CD4-positive, alpha-beta T cell (primary cell): ENCODE data around the gene NUFIP1. TPM values are rescaled to one million over a fixed set of nuclear protein-coding genes. Genes with fewer than 3 reads are reported as not detected.

Source experiments
- ATAC-seq: fragments of 200-7000 bp; cut with Tn5 transposase; one replicate; pipeline ENCODE4 v1.10.0; 2022; ENCODE audit warnings: mild to moderate bottlenecking; ENCODE audit not compliant: poor library complexity
- CTCF ChIA-PET: fragments of 350-600 bp; sonication (Branson Sonifier 250); formaldehyde crosslinking; loops from one replicate; lab custom pipeline; 2021; ENCODE audit warnings: antibody characterized with exemption, inconsistent platforms; lab: Charles Lee
- POLR2A ChIA-PET: fragments of 350-600 bp; sonication (Branson Sonifier 250); formaldehyde crosslinking; loops from one replicate; lab custom pipeline; 2021; ENCODE audit warnings: antibody characterized with exemption, inconsistent platforms; lab: Charles Lee
- DNase-seq, 14 experiments: peaks; one replicate each; pipeline ENCODE4 v3.0.0-alpha.2; 2013 to 2020; ENCODE audit warnings: mixed read lengths in 2 of 14
- H3K27ac ChIP-seq, 2 donors: one replicate each; pipeline versions ENCODE4 v1.5.1 to v1.7.0; 2013; ENCODE audit warnings: low read length in 2 of 2, low read depth in 1 of 2, mild to moderate bottlenecking in 1 of 2
- H3K27me3 ChIP-seq, 2 experiments: 1 replicate in 1 of 2; 2 replicates in 1 of 2; pipeline versions ENCODE4 v1.6.1 to v1.7.0; 2013; ENCODE audit warnings: low read length in 2 of 2, control low read depth in 1 of 2, mild to moderate bottlenecking in 1 of 2, moderate library complexity in 1 of 2; ENCODE audit not compliant: insufficient read depth in 2 of 2, control insufficient read depth in 1 of 2
- H3K36me3 ChIP-seq: one replicate; pipeline ENCODE4 v1.6.1; 2013; ENCODE audit warnings: low read length, control low read depth; ENCODE audit not compliant: insufficient read depth
- H3K4me1 ChIP-seq: one replicate; pipeline ENCODE4 v1.6.1; 2013; ENCODE audit warnings: low read length, control low read depth; ENCODE audit not compliant: insufficient read depth
- H3K4me3 ChIP-seq: one replicate; pipeline ENCODE4 v1.5.1; 2013; ENCODE audit warnings: mild to moderate bottlenecking, low read length, moderate library complexity
- H3K9me3 ChIP-seq, 2 experiments: 1 replicate in 1 of 2; 2 replicates in 1 of 2; pipeline versions ENCODE4 v1.6.1 to v1.7.0; 2013; ENCODE audit warnings: low read length in 2 of 2, mild to moderate bottlenecking in 2 of 2, control low read depth in 1 of 2, moderate library complexity in 1 of 2; ENCODE audit not compliant: control insufficient read depth in 1 of 2, insufficient read depth in 1 of 2
- H3K27ac Mint-ChIP-seq: one replicate; pipeline ENCODE4 v1.8.0; 2020; ENCODE audit warnings: mixed read lengths
- H3K27me3 Mint-ChIP-seq: one replicate; pipeline ENCODE4 v1.8.0; 2021; ENCODE audit warnings: mixed read lengths
- H3K36me3 Mint-ChIP-seq: one replicate; pipeline ENCODE4 v1.8.0; 2021; ENCODE audit warnings: low read depth, mixed read lengths
- H3K4me1 Mint-ChIP-seq: one replicate; pipeline ENCODE4 v1.8.0; 2021; ENCODE audit warnings: low read depth, mixed read lengths
- H3K4me3 Mint-ChIP-seq: one replicate; pipeline ENCODE4 v1.8.0; 2020; ENCODE audit warnings: mild to moderate bottlenecking, mixed read lengths
- H3K9me3 Mint-ChIP-seq: one replicate; pipeline ENCODE4 v1.8.0; 2020; ENCODE audit warnings: mixed read lengths
- intact Hi-C, 2 experiments: fragments of 100-400 bp; cut with DNase I in 1 of 2; cut with micrococcal nuclease in 1 of 2; formaldehyde crosslinking; loops; one replicate each; pipeline versions ENCODE4 v1.15.1 to v1.9.0; 2023 to 2025; cut with DNase I, micrococcal nuclease
- total RNA-seq, 174 experiments: library from RNA in 2 of 174; stranded (reverse) in 2 of 174; gene quantifications; one replicate each; pipeline ENCODE4 v1.2.3 and lab custom pipeline; 2021 to 2026
- TF ChIP-seq, protein P1 (sequence below): fragments of 200-600 bp; IDR thresholded peaks from one replicate; pipeline ENCODE4 v1.8.0; 2022; ENCODE audit warnings: antibody characterized with exemption, mild to moderate bottlenecking

The NUFIP1 gene
- total RNA-seq, 2 experiments from 2014 or later, result 4.3 to 4.4 TPM

DNA sequence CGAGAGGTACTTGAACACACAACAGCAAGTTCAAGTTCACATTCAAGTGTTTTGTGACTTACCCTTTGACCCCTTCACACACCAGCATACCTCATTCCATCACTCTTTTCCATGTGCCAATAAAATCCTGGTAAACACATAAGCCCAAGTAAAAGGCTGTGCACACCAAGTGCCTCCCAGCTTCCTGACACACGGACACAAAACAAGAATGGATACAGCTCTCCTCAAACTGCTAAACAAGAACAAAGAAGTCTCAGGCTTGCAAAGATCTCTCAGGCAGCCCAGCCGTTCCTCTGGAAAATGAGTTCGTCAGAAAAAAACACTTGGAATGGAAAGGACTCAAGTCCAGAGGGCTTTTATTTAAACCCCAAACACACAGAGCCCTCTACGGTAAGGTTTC lies 83.7 kb downstream of the NUFIP1 start:
- ChIA-PET POLR2A (no interaction called here), CTCF (no interaction called here)
- Histone ChIP-seq H3K27ac (no peak overlapping the region), H3K4me3 (no peak overlapping the region), H3K36me3 (no peaks in the 10 kb centered on the region), H3K9me3 (peaks cover 0 to 1% of the 10 kb centered on the region in 2 experiments), H3K27me3 (no peaks in the 10 kb centered on the region), H3K4me1 (no peaks in the 10 kb centered on the region)
- Mint-ChIP-seq H3K4me1 (no peaks in the 10 kb centered on the region), H3K9me3 (no peaks in the 10 kb centered on the region), H3K36me3 (no peaks in the 10 kb centered on the region), H3K27me3 (peaks cover 4% of the 10 kb centered on the region), H3K27ac (no peak overlapping the region), H3K4me3 (no peak overlapping the region)
- DNase-seq, result no peak
- intact Hi-C loops, result no loop called here
- ATAC-seq, result no peak
- TF ChIP-seq, protein P1, sequence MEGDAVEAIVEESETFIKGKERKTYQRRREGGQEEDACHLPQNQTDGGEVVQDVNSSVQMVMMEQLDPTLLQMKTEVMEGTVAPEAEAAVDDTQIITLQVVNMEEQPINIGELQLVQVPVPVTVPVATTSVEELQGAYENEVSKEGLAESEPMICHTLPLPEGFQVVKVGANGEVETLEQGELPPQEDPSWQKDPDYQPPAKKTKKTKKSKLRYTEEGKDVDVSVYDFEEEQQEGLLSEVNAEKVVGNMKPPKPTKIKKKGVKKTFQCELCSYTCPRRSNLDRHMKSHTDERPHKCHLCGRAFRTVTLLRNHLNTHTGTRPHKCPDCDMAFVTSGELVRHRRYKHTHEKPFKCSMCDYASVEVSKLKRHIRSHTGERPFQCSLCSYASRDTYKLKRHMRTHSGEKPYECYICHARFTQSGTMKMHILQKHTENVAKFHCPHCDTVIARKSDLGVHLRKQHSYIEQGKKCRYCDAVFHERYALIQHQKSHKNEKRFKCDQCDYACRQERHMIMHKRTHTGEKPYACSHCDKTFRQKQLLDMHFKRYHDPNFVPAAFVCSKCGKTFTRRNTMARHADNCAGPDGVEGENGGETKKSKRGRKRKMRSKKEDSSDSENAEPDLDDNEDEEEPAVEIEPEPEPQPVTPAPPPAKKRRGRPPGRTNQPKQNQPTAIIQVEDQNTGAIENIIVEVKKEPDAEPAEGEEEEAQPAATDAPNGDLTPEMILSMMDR, result no peak

GRCh38 chr13:44904967-44905366 lies 84.3 kb downstream of the NUFIP1 start:
- Mint-ChIP-seq H3K27ac (no peak overlapping the region), H3K4me1 (no peaks in the 10 kb centered on the region), H3K27me3 (peaks cover 4% of the 10 kb centered on the region), H3K36me3 (no peaks in the 10 kb centered on the region), H3K4me3 (no peak overlapping the region), H3K9me3 (no peaks in the 10 kb centered on the region)
- no peak for ATAC-seq
- ChIA-PET CTCF (no interaction called here), POLR2A (no interaction called here)
- Histone ChIP-seq H3K27ac (no peak overlapping the region), H3K4me1 (no peaks in the 10 kb centered on the region), H3K36me3 (no peaks in the 10 kb centered on the region), H3K9me3 (no peaks in the 10 kb centered on the region), H3K27me3 (no peaks in the 10 kb centered on the region), H3K4me3 (no peak overlapping the region)
- no peak for DNase-seq
- intact Hi-C loops, result no loop called here
- TF ChIP-seq, protein P1, result no peak

GRCh38 chr13:44903574-44903985 lies 85.7 kb downstream of the NUFIP1 start:
- ATAC-seq (no peak), DNase-seq (no peak)
- Histone ChIP-seq H3K36me3 (no peaks in the 10 kb centered on the region), H3K27me3 (no peaks in the 10 kb centered on the region), H3K4me3 (no peak overlapping the region), H3K4me1 (no peaks in the 10 kb centered on the region), H3K9me3 (no peaks in the 10 kb centered on the region), H3K27ac (no peak overlapping the region)
- intact Hi-C loops, result no loop called here
- CTCF ChIA-PET, result no interaction called here
- H3K27me3 Mint-ChIP-seq, result peaks cover 14% of the 10 kb centered on the region
- no peaks in the 10 kb centered on the region for H3K36me3 Mint-ChIP-seq
- no peak overlapping the region for H3K27ac Mint-ChIP-seq
- H3K4me1 Mint-ChIP-seq, result no peaks in the 10 kb centered on the region
- no peak overlapping the region for H3K4me3 Mint-ChIP-seq
- no peaks in the 10 kb centered on the region for H3K9me3 Mint-ChIP-seq
- TF ChIP-seq, protein P1, result no peak
- POLR2A ChIA-PET, result interaction anchor here (0.5 kb wide), 1 partner anchor 39 kb away, joined by 6 read pairs; no protein-coding TSS in a partner anchor
